Activated CD8-positive, alpha-beta T cell treated with anti-CD3 and anti-CD28 coated beads, Interleukin-2, amount 10 ng/mL, durations not matched to agents 7 days and 5 days (primary cell): ENCODE results near the gene FAM151A. TPM values are rescaled to one million over a fixed set of nuclear protein-coding genes. Genes with fewer than 3 reads are reported as not detected.

Source experiments
- ATAC-seq: fragments of 150-1000 bp; cut with Tn5 transposase; one replicate; pipeline ENCODE4 v1.10.0; 2021; ENCODE audit warnings: moderate library complexity
- CTCF ChIA-PET: fragments of 350-600 bp; sonication (Branson Sonifier 250); formaldehyde crosslinking; loops from one replicate; lab custom pipeline; 2021; ENCODE audit warnings: antibody characterized with exemption; lab: Charles Lee
- POLR2A ChIA-PET: fragments of 350-600 bp; sonication (Branson Sonifier 250); formaldehyde crosslinking; loops from one replicate; lab custom pipeline; 2021; ENCODE audit warnings: antibody characterized with exemption; lab: Charles Lee
- DNase-seq: peaks from one replicate; pipeline ENCODE4 v3.0.0-alpha.2; 2020
- H3K27ac Mint-ChIP-seq: one replicate; pipeline ENCODE4 v1.8.0; 2021; ENCODE audit warnings: mild to moderate bottlenecking, mixed read lengths
- H3K27me3 Mint-ChIP-seq: one replicate; pipeline ENCODE4 v1.8.0; 2021; ENCODE audit warnings: low read depth, mixed read lengths
- H3K36me3 Mint-ChIP-seq: one replicate; pipeline ENCODE4 v1.8.0; 2021; ENCODE audit warnings: low read depth, mixed read lengths
- H3K4me1 Mint-ChIP-seq: one replicate; pipeline ENCODE4 v1.8.0; 2021; ENCODE audit warnings: low read depth, mixed read lengths
- H3K4me3 Mint-ChIP-seq: one replicate; pipeline ENCODE4 v1.8.0; 2021; ENCODE audit warnings: mild to moderate bottlenecking, mixed read lengths
- H3K9me3 Mint-ChIP-seq: one replicate; pipeline ENCODE4 v1.8.0; 2022; ENCODE audit warnings: mixed read lengths; ENCODE audit not compliant: insufficient read depth
- total RNA-seq, 2 experiments: library from RNA; stranded (reverse); gene quantifications; one replicate each; pipeline ENCODE4 v1.2.3, GENCODE V29; 2021

The FAM151A gene
- total RNA-seq, 2 experiments from 2014 or later: not detected

- no peak overlapping the region for H3K27ac Mint-ChIP-seq
- DNase-seq (no peak), ATAC-seq (no peak)
- no peaks in the 10 kb centered on the region for H3K9me3 Mint-ChIP-seq
- H3K4me3 Mint-ChIP-seq: no peak overlapping the region
- POLR2A ChIA-PET: no interaction called here
- no peaks in the 10 kb centered on the region for H3K27me3 Mint-ChIP-seq
- H3K36me3 Mint-ChIP-seq: no peaks in the 10 kb centered on the region
- H3K4me1 Mint-ChIP-seq: peaks cover 2% of the 10 kb centered on the region
- CTCF ChIA-PET: no interaction called here
These were observed 40.0 kb downstream of the FAM151A start for GRCh38 chr1:54583307-54583686.

- ATAC-seq (no peak), DNase-seq (no peak)
- Mint-ChIP-seq H3K9me3 (no peaks in the 10 kb centered on the region), H3K36me3 (no peaks in the 10 kb centered on the region), H3K4me3 (no peak overlapping the region), H3K4me1 (no peaks in the 10 kb centered on the region), H3K27ac (no peak overlapping the region), H3K27me3 (no peaks in the 10 kb centered on the region)
- ChIA-PET POLR2A (no interaction called here), CTCF (no interaction called here)
These were observed 40.6 kb downstream of the FAM151A start for GRCh38 chr1:54582566-54583306.

- POLR2A ChIA-PET: no interaction called here
- no peak overlapping the region for H3K4me3 Mint-ChIP-seq
These were observed 41.7 kb downstream of the FAM151A start for GRCh38 chr1:54581621-54582035.

GRCh38 chr1:54580856-54581550, 42.3 kb downstream of the FAM151A start:
- ChIA-PET CTCF (no interaction called here), POLR2A (no interaction called here)
- Mint-ChIP-seq H3K4me1 (no peaks in the 10 kb centered on the region), H3K27me3 (no peaks in the 10 kb centered on the region), H3K36me3 (no peaks in the 10 kb centered on the region), H3K4me3 (no peak overlapping the region), H3K9me3 (no peaks in the 10 kb centered on the region), H3K27ac (no peak overlapping the region)
- DNase-seq: no peak
- no peak for ATAC-seq

More at GRCh38 chr1:54581621-54582035, 41.7 kb downstream of the FAM151A start:
- ATAC-seq (no peak), DNase-seq (no peak)
- H3K36me3 Mint-ChIP-seq: no peaks in the 10 kb centered on the region
- no peaks in the 10 kb centered on the region for H3K4me1 Mint-ChIP-seq
- CTCF ChIA-PET: no interaction called here
- H3K27me3 Mint-ChIP-seq: no peaks in the 10 kb centered on the region
- H3K27ac Mint-ChIP-seq: no peak overlapping the region
- H3K9me3 Mint-ChIP-seq: no peaks in the 10 kb centered on the region

GRCh38 chr1:54579337-54579781, 44.0 kb downstream of the FAM151A start:
- Mint-ChIP-seq H3K27me3 (no peaks in the 10 kb centered on the region), H3K4me3 (no peak overlapping the region), H3K9me3 (no peaks in the 10 kb centered on the region), H3K4me1 (no peaks in the 10 kb centered on the region), H3K36me3 (no peaks in the 10 kb centered on the region), H3K27ac (no peak overlapping the region)
- CTCF ChIA-PET: no interaction called here
- DNase-seq (no peak), ATAC-seq (no peak)
- POLR2A ChIA-PET: no interaction called here

- POLR2A ChIA-PET: no interaction called here
- Mint-ChIP-seq H3K4me1 (no peaks in the 10 kb centered on the region), H3K27me3 (no peaks in the 10 kb centered on the region), H3K27ac (no peak overlapping the region), H3K4me3 (no peak overlapping the region), H3K9me3 (no peaks in the 10 kb centered on the region), H3K36me3 (no peaks in the 10 kb centered on the region)
- CTCF ChIA-PET: no interaction called here
- DNase-seq: no peak
- ATAC-seq: no peak
These were observed 45.7 kb downstream of the FAM151A start for GRCh38 chr1:54577612-54578011.

GRCh38 chr1:54575605-54576290, 47.6 kb downstream of the FAM151A start:
- H3K36me3 Mint-ChIP-seq: no peaks in the 10 kb centered on the region
- H3K27ac Mint-ChIP-seq: peak overlapping the region; percentile 1
- CTCF ChIA-PET: no interaction called here
- POLR2A ChIA-PET: no interaction called here
- no peaks in the 10 kb centered on the region for H3K9me3 Mint-ChIP-seq
- no peak for ATAC-seq
- no peak for DNase-seq
- no peak overlapping the region for H3K4me3 Mint-ChIP-seq
- no peaks in the 10 kb centered on the region for H3K27me3 Mint-ChIP-seq
- peaks cover 10% of the 10 kb centered on the region for H3K4me1 Mint-ChIP-seq

- CTCF ChIA-PET: no interaction called here
- H3K36me3 Mint-ChIP-seq: no peaks in the 10 kb centered on the region
- ATAC-seq: no peak
- no peak for DNase-seq
- H3K4me3 Mint-ChIP-seq: no peak overlapping the region
- H3K4me1 Mint-ChIP-seq: peaks cover 10% of the 10 kb centered on the region
- no peaks in the 10 kb centered on the region for H3K27me3 Mint-ChIP-seq
- H3K9me3 Mint-ChIP-seq: no peaks in the 10 kb centered on the region
- no peak overlapping the region for H3K27ac Mint-ChIP-seq
- POLR2A ChIA-PET: no interaction called here
These were observed 48.2 kb downstream of the FAM151A start for GRCh38 chr1:54575161-54575560.

GRCh38 chr1:54574158-54574778, 49.1 kb downstream of the FAM151A start:
- POLR2A ChIA-PET: interaction anchor here (0.7 kb wide), 1 partner anchor 158 kb away, joined by 5 read pairs; no protein-coding TSS in a partner anchor

GRCh38 chr1:54572542-54572850, 50.8 kb downstream of the FAM151A start:
- H3K4me1 Mint-ChIP-seq: peaks cover 10% of the 10 kb centered on the region
- POLR2A ChIA-PET: no interaction called here
- CTCF ChIA-PET: interaction anchor here (1.7 kb wide), 1 partner anchor 73 kb away, joined by 8 read pairs; no protein-coding TSS in a partner anchor
- H3K4me3 Mint-ChIP-seq: no peak overlapping the region
- ATAC-seq: no peak
- DNase-seq: no peak
- H3K36me3 Mint-ChIP-seq: no peaks in the 10 kb centered on the region
- H3K27ac Mint-ChIP-seq: no peak overlapping the region
- no peaks in the 10 kb centered on the region for H3K9me3 Mint-ChIP-seq
- no peaks in the 10 kb centered on the region for H3K27me3 Mint-ChIP-seq

More at GRCh38 chr1:54574158-54574778, 49.1 kb downstream of the FAM151A start:
- Mint-ChIP-seq H3K27me3 (no peaks in the 10 kb centered on the region), H3K4me1 (peaks cover 10% of the 10 kb centered on the region), H3K4me3 (no peak overlapping the region), H3K36me3 (no peaks in the 10 kb centered on the region), H3K9me3 (no peaks in the 10 kb centered on the region), H3K27ac (no peak overlapping the region)
- no peak for DNase-seq
- CTCF ChIA-PET: no interaction called here
- no peak for ATAC-seq

- H3K4me1 Mint-ChIP-seq: peaks cover 10% of the 10 kb centered on the region
- no peaks in the 10 kb centered on the region for H3K9me3 Mint-ChIP-seq
- POLR2A ChIA-PET: no interaction called here
- DNase-seq (no peak), ATAC-seq (no peak)
- peak overlapping the region; percentile 16 for H3K27ac Mint-ChIP-seq
- no peaks in the 10 kb centered on the region for H3K27me3 Mint-ChIP-seq
- no peaks in the 10 kb centered on the region for H3K36me3 Mint-ChIP-seq
- no peak overlapping the region for H3K4me3 Mint-ChIP-seq
- CTCF ChIA-PET: interaction anchor here (0.9 to 1.7 kb wide), 2 partner anchors 73 to 711 kb away, joined by 3 to 8 read pairs; no protein-coding TSS in a partner anchor
These were observed 51.4 kb downstream of the FAM151A start for GRCh38 chr1:54571803-54572541.
